EL (cell line): ENCODE results near the gene MACROD2.
A peak's percentile ranks its signal among the peaks of the same experiment; 100 is the strongest.

ENCODE experiments used
- DNase-seq: peaks from one replicate; pipeline ENCODE4 v3.0.0-alpha.2; 2016

MACROD2 gene

GRCh38 chr20:14284443-14284842 lies 289.1 kb downstream of the MACROD2 start:
- no peak for DNase-seq

GRCh38 chr20:14288341-14289330 lies 293.3 kb downstream of the MACROD2 start:
- peak; percentile 25 for DNase-seq

- DNase-seq = no peak
Measured at GRCh38 chr20:14291502-14291901, 296.2 kb downstream of the MACROD2 start.

GRCh38 chr20:14295238-14295637 lies 299.9 kb downstream of the MACROD2 start:
- no peak for DNase-seq

- no peak for DNase-seq
Measured at GRCh38 chr20:14295770-14296309, 300.5 kb downstream of the MACROD2 start.

GRCh38 chr20:14299831-14300230 lies 304.5 kb downstream of the MACROD2 start:
- DNase-seq = no peak

GRCh38 chr20:14303106-14303505 lies 307.8 kb downstream of the MACROD2 start:
- DNase-seq = no peak

- DNase-seq = no peak
Measured at GRCh38 chr20:14303651-14304050, 308.3 kb downstream of the MACROD2 start.

GRCh38 chr20:14304472-14304871 lies 309.2 kb downstream of the MACROD2 start:
- no peak for DNase-seq

GRCh38 chr20:14307956-14308355 lies 312.6 kb downstream of the MACROD2 start:
- DNase-seq = no peak

GRCh38 chr20:14310977-14311627 lies 315.8 kb downstream of the MACROD2 start:
- DNase-seq = no peak

- DNase-seq = no peak
Measured at GRCh38 chr20:14312001-14312400, 316.7 kb downstream of the MACROD2 start.

- no peak for DNase-seq
Measured at GRCh38 chr20:14313341-14314020, 318.2 kb downstream of the MACROD2 start.

GRCh38 chr20:14319704-14320103 lies 324.4 kb downstream of the MACROD2 start:
- no peak for DNase-seq

- DNase-seq = no peak
Measured at GRCh38 chr20:14331646-14332045, 336.3 kb downstream of the MACROD2 start.

- DNase-seq = no peak
Measured at GRCh38 chr20:14332866-14333265, 337.6 kb downstream of the MACROD2 start.

- no peak for DNase-seq
Measured at GRCh38 chr20:14333721-14334120, 338.4 kb downstream of the MACROD2 start.

- DNase-seq = peak; percentile 5
Measured at GRCh38 chr20:14334306-14334930, 339.1 kb downstream of the MACROD2 start.

- DNase-seq = no peak
Measured at GRCh38 chr20:14335052-14335451, 339.7 kb downstream of the MACROD2 start.

GRCh38 chr20:14336686-14337085 lies 341.4 kb downstream of the MACROD2 start:
- no peak for DNase-seq

GRCh38 chr20:14337400-14338171 lies 342.3 kb downstream of the MACROD2 start, which contains the start of gene FLRT3:
Gene FLRT3 (minus strand): TSS chr20:14337612. CDS start chr20:14327506, 10,106 bp downstream.
- peak; percentile 87 for DNase-seq

GRCh38 chr20:14341801-14342200 lies 346.5 kb downstream of the MACROD2 start:
- no peak for DNase-seq
